OCI-LY3 (cell line): ENCODE results near the gene APELA.
A peak's percentile ranks its signal among the peaks of the same experiment; 100 is the strongest.

Experiments used
- H2AFZ ChIP-seq: fragments of 200-600, 300-600 bp; shearing (Covaris generic); 2 replicates; pipeline ENCODE4 v1.6.0; 2014; ENCODE audit warnings: antibody characterized with exemption, low read depth, low read length
- H3K27ac ChIP-seq: fragments of 200-600, 300-600 bp; sonication (generic); 2 replicates; pipeline ENCODE4 v1.5.1; 2014; ENCODE audit warnings: mild to moderate bottlenecking, low read length, moderate library complexity, mixed read lengths
- H3K27me3 ChIP-seq: fragments of 200-600, 300-600 bp; sonication (generic); 2 replicates; pipeline ENCODE4 v1.6.1; 2014; ENCODE audit warnings: low read depth, low read length, mixed read lengths
- H3K36me3 ChIP-seq: fragments of 200-600, 300-600 bp; sonication (generic); replicated peaks from 2 replicates; pipeline ENCODE3; 2014; ENCODE audit warnings: low read depth, low read length, mixed read lengths
- H3K4me1 ChIP-seq: fragments of 300-600, 200-600 bp; sonication (generic); 2 replicates; pipeline ENCODE4 v1.6.1; 2014; ENCODE audit warnings: low read length, mixed read lengths
- H3K4me2 ChIP-seq: fragments of 200-600, 300-600 bp; sonication (generic); 2 replicates; pipeline ENCODE4 v1.6.1; 2014; ENCODE audit warnings: low read length, mixed read lengths
- H3K4me3 ChIP-seq: fragments of 300-600, 200-600 bp; sonication (generic); 2 replicates; pipeline ENCODE4 v1.5.1; 2014; ENCODE audit warnings: antibody characterized with exemption, mild to moderate bottlenecking, low read length, moderate library complexity
- H3K79me2 ChIP-seq: fragments of 300-600, 200-600 bp; shearing (Covaris generic); 2 replicates; pipeline ENCODE4 v1.6.1; 2014; ENCODE audit warnings: mild to moderate bottlenecking, low read length, mixed read lengths
- H3K9ac ChIP-seq: fragments of 300-600, 200-600 bp; shearing (Covaris generic); 2 replicates; pipeline ENCODE4 v1.6.0; 2014; ENCODE audit warnings: mild to moderate bottlenecking, low read length, moderate library complexity
- H3K9me3 ChIP-seq: fragments of 200-600, 300-600 bp; shearing (Covaris generic); 2 replicates; pipeline ENCODE4 v1.6.1; 2014; ENCODE audit warnings: low read length, mixed read lengths; ENCODE audit not compliant: insufficient read depth
- H4K20me1 ChIP-seq: fragments of 200-600, 300-600 bp; sonication (generic); 2 replicates; pipeline ENCODE4 v1.6.1; 2016; ENCODE audit warnings: low read length, mixed read lengths; ENCODE audit not compliant: insufficient read depth
- EZH2phosphoT487 ChIP-seq: fragments of 200-600 bp; shearing (Covaris generic); IDR thresholded peaks from 2 replicates; pipeline ENCODE4 v1.6.1; 2018; ENCODE audit warnings: antibody characterized with exemption, mixed run types, low read depth
- TF ChIP-seq, protein P1 (sequence below): fragments of 200-600, 300-600 bp; sonication (generic); IDR thresholded peaks from 2 replicates; pipeline ENCODE4 v1.5.1; 2014; ENCODE audit warnings: antibody characterized with exemption, low read length, low read depth

Gene APELA

GRCh38 chr4:164937576-164938270 lies 60.7 kb downstream of the APELA start:
- no peak overlapping the region for H3K9ac ChIP-seq
- no peaks in the 10 kb centered on the region for H3K79me2 ChIP-seq
- peaks cover 27% of the 10 kb centered on the region for H3K4me1 ChIP-seq
- no peaks in the 10 kb centered on the region for H4K20me1 ChIP-seq
- H3K4me2 ChIP-seq: no peak overlapping the region
- H3K9me3 ChIP-seq: no peaks in the 10 kb centered on the region
- TF ChIP-seq EZH2phosphoT487: no peak
- TF ChIP-seq, protein P1, sequence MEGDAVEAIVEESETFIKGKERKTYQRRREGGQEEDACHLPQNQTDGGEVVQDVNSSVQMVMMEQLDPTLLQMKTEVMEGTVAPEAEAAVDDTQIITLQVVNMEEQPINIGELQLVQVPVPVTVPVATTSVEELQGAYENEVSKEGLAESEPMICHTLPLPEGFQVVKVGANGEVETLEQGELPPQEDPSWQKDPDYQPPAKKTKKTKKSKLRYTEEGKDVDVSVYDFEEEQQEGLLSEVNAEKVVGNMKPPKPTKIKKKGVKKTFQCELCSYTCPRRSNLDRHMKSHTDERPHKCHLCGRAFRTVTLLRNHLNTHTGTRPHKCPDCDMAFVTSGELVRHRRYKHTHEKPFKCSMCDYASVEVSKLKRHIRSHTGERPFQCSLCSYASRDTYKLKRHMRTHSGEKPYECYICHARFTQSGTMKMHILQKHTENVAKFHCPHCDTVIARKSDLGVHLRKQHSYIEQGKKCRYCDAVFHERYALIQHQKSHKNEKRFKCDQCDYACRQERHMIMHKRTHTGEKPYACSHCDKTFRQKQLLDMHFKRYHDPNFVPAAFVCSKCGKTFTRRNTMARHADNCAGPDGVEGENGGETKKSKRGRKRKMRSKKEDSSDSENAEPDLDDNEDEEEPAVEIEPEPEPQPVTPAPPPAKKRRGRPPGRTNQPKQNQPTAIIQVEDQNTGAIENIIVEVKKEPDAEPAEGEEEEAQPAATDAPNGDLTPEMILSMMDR: peak; percentile 58
- no peak overlapping the region for H2AFZ ChIP-seq
- H3K4me3 ChIP-seq: no peak overlapping the region
- no peak overlapping the region for H3K27ac ChIP-seq
- no peaks in the 10 kb centered on the region for H3K27me3 ChIP-seq
- no peaks in the 10 kb centered on the region for H3K36me3 ChIP-seq

DNA sequence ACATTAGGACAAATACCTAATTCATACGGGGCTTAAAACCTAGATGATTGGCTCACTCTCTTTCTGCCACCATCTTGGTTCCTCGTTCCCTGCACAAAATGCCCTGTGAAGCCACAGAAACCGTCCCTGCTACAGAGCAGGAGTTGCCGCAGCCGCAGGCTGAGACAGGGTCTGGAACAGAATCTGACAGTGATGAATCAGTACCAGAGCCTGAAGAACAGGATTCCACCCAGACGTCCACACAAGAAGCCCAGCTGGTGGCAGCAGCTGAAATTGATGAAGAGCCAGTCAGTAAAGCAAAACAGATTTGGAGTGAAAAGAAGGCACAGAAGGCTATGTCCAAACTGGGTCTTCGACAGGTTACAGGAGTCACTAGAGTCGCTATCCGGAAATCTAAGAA lies 66.2 kb downstream of the APELA start:
- H3K4me2 ChIP-seq: no peak overlapping the region
- peaks cover 3% of the 10 kb centered on the region; the same call in 1 of the 2 replicates for H3K4me1 ChIP-seq
- no peak overlapping the region for H2AFZ ChIP-seq
- no peaks in the 10 kb centered on the region for H3K79me2 ChIP-seq
- H3K4me3 ChIP-seq: no peak overlapping the region
- no peaks in the 10 kb centered on the region for H3K9me3 ChIP-seq
- no peaks in the 10 kb centered on the region for H4K20me1 ChIP-seq
- H3K9ac ChIP-seq: no peak overlapping the region
- no peaks in the 10 kb centered on the region for H3K27me3 ChIP-seq
- H3K36me3 ChIP-seq: no peaks in the 10 kb centered on the region
- no peak for TF ChIP-seq EZH2phosphoT487
- TF ChIP-seq, protein P1: no peak
- H3K27ac ChIP-seq: no peak overlapping the region

GRCh38 chr4:164945146-164945545 lies 68.2 kb downstream of the APELA start:
- H3K27me3 ChIP-seq: no peaks in the 10 kb centered on the region
- no peak overlapping the region for H3K9ac ChIP-seq
- TF ChIP-seq EZH2phosphoT487: no peak
- H3K4me2 ChIP-seq: no peak overlapping the region
- no peaks in the 10 kb centered on the region for H3K9me3 ChIP-seq
- no peaks in the 10 kb centered on the region for H3K36me3 ChIP-seq
- no peak overlapping the region for H3K4me3 ChIP-seq
- H3K4me1 ChIP-seq: peaks cover 3% of the 10 kb centered on the region; the same call in 1 of the 2 replicates
- H3K27ac ChIP-seq: no peak overlapping the region
- H3K79me2 ChIP-seq: no peaks in the 10 kb centered on the region
- no peak overlapping the region for H2AFZ ChIP-seq
- H4K20me1 ChIP-seq: no peaks in the 10 kb centered on the region

DNA sequence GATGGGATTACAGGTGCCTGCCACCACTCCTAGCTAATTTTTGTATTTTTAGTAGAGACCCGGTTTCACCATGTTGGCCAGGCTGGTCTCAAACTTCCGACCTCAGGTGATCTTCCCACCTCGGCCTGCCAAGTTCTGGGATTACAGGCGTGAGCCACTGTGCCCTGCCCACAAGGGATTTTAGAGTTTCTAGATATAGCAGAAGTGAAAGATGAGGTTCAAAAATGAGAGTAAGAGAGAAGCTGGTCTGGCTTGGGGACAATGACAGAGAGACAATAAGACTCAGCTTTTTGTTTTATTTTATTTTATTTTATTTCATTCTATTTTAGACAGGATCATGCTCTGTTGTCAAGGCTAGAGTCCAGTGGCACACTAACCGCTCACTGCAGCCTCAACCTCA lies 69.8 kb downstream of the APELA start:
- Histone ChIP-seq H3K9me3 (no peaks in the 10 kb centered on the region), H3K4me2 (no peak overlapping the region), H3K36me3 (no peaks in the 10 kb centered on the region), H3K9ac (no peak overlapping the region), H3K27me3 (no peaks in the 10 kb centered on the region), H3K4me1 (peaks cover 3% of the 10 kb centered on the region; the same call in 1 of the 2 replicates), H3K27ac (no peak overlapping the region), H2AFZ (no peak overlapping the region), H3K79me2 (no peaks in the 10 kb centered on the region), H4K20me1 (no peaks in the 10 kb centered on the region), H3K4me3 (no peak overlapping the region)
- TF ChIP-seq EZH2phosphoT487: no peak
- TF ChIP-seq, protein P1: no peak
